VCaP (cell line): ENCODE measurements around the gene CYP26C1.

Source experiments
- H3K27ac ChIP-seq: fragments of 450-650 bp; 2 replicates; pipeline ENCODE4 v1.5.1; 2017
- CTCF ChIP-seq: fragments of 450-650 bp; conservative IDR thresholded peaks from 2 replicates; pipeline ENCODE4 v1.5.1; 2017; ENCODE audit warnings: mild to moderate bottlenecking, moderate library complexity

The CYP26C1 gene

GRCh38 chr10:93064874-93065660 is 4.5 kb downstream of the CYP26C1 start:
- no peak for TF ChIP-seq CTCF
- H3K27ac ChIP-seq = no peak overlapping the region

GRCh38 chr10:93065675-93066543 is 5.3 kb downstream of the CYP26C1 start:
- peak; percentile 53 for TF ChIP-seq CTCF
- no peak overlapping the region; the same call in 1 of the 2 replicates for H3K27ac ChIP-seq

GRCh38 chr10:93066544-93066913 is 5.9 kb downstream of the CYP26C1 start:
- no peak for TF ChIP-seq CTCF
- no peak overlapping the region for H3K27ac ChIP-seq

DNA sequence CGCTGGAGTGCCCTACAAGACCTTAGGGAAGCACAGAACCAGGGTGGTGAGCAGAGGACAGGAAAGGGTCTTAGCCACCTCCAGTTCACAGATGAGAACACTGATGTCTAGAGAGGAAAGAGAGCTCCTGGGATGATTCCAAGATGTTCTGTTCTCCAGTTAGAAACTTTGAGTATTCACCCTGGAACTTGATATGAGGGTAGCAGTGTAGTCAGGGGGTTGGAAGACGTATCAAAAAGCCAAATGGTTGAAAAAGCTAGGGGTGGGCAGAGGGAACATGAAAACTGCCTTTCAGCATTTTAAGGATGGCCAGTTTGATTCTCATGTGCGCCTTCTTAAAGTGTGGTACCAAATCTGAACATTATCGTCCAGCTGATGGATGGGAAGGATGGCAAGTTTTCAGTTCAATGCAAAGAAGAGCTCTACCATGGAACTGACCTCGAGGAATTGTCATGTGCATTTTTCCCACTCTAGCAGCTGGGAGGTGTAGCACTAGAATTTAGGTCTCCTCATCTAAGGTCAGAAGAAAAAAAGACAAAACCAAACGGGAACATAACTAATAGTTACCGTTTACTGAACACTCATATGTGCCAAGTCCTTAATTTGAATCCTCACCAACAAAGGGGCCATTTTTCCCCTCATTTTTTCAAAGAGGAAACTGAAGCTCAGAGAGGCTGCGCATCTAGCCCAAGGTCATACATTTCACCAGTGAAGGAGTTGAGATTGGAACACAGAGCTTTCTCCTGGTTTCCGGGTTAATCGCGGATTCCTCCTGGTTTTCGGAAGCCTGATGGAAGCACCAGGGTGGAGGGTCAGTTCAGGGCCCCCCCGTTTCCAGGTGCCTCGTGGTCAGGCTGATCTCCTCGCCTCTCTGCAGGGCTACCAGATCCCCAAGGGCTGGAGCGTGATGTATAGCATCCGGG is 7.1 kb downstream of the CYP26C1 start:
- no peak overlapping the region for H3K27ac ChIP-seq
- TF ChIP-seq CTCF = no peak

- no peak overlapping the region for H3K27ac ChIP-seq
- TF ChIP-seq CTCF = no peak
These were observed 8.0 kb downstream of the CYP26C1 start for GRCh38 chr10:93068411-93069244.

DNA sequence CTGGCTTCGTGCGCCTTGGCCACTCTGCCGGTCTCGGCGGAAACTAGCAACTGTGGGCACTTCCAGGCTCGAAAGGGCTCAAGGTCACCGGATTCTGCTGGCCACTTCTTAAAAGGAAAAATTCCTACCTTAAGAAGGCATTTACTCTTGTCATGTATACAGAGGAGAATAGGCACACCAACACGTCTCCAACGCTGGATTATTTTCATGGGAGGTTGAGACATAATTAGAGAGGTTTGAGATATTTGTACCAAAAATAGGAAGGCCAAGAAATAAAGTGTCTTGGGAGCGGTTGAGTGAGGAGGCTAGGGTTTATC is 8.6 kb downstream of the CYP26C1 start:
- TF ChIP-seq CTCF = no peak
- no peak overlapping the region for H3K27ac ChIP-seq
